HG02571 (cell line): ENCODE measurements around the gene GART.
"Not testable (repeated sequence)": the region's sequence is repeated elsewhere in the genome, so short reads cannot be mapped to it uniquely, and the experiment has no call there.

Experiments
- ATAC-seq: cut with Tn5 transposase; IDR thresholded peaks from one replicate; pipeline ENCODE4 v1.9.1; 2021; ENCODE audit warnings: mild to moderate bottlenecking, moderate library complexity; ENCODE audit not compliant: unreplicated experiment

The GART gene

GRCh38 chr21:33541756-33542639 lies at the start of gene GART:
TSS of gene GART (minus strand) at chr21:33542117. CDS start at chr21:33539315, 2,802 bp downstream.
- ATAC-seq: peak; percentile 61

- peak; percentile 84 for ATAC-seq
Measured at GRCh38 chr21:33588485-33589335, 46.8 kb upstream of the GART start, which contains the start of gene DONSON. TSS of gene DONSON (minus strand) at chr21:33588684. CDS start at chr21:33588641, 43 bp downstream.

- ATAC-seq: peak; percentile 29
Measured at GRCh38 chr21:33587792-33588484, 46.0 kb upstream of the GART start.

- ATAC-seq: no peak
Measured at GRCh38 chr21:33586927-33587326, 45.0 kb upstream of the GART start.

- no peak for ATAC-seq
Measured at GRCh38 chr21:33584455-33584854, 42.5 kb upstream of the GART start.

- ATAC-seq: no peak
Measured at GRCh38 chr21:33578959-33579542, 37.1 kb upstream of the GART start.

GRCh38 chr21:33578214-33578613 lies 36.3 kb upstream of the GART start:
- no peak for ATAC-seq

GRCh38 chr21:33576741-33577141 lies 34.8 kb upstream of the GART start:
- ATAC-seq: not testable (repeated sequence)

GRCh38 chr21:33572350-33572749 lies 30.4 kb upstream of the GART start:
- no peak for ATAC-seq

GRCh38 chr21:33569991-33570390 lies 28.1 kb upstream of the GART start:
- ATAC-seq: no peak

- ATAC-seq: no peak
Measured at GRCh38 chr21:33568448-33568847, 26.5 kb upstream of the GART start.

GRCh38 chr21:33567914-33568313 lies 26.0 kb upstream of the GART start:
- no peak for ATAC-seq

GRCh38 chr21:33566514-33566913 lies 24.6 kb upstream of the GART start:
- ATAC-seq: no peak

GRCh38 chr21:33562389-33562788 lies 20.5 kb upstream of the GART start:
- no peak for ATAC-seq

GRCh38 chr21:33561373-33561772 lies 19.5 kb upstream of the GART start:
- no peak for ATAC-seq

GRCh38 chr21:33560965-33561364 lies 19.0 kb upstream of the GART start:
- no peak for ATAC-seq

GRCh38 chr21:33559813-33560212 lies 17.9 kb upstream of the GART start:
- no peak for ATAC-seq

- no peak for ATAC-seq
Measured at GRCh38 chr21:33558777-33559421, 17.0 kb upstream of the GART start.

- ATAC-seq: no peak
Measured at GRCh38 chr21:33557447-33557846, 15.5 kb upstream of the GART start.

- ATAC-seq: no peak
Measured at GRCh38 chr21:33554982-33555344, 13.0 kb upstream of the GART start.
